CD14-positive monocyte (primary cell): ENCODE data around the gene HOXB8. TPM values are rescaled to one million over a fixed set of nuclear protein-coding genes. Genes with fewer than 3 reads are reported as not detected.

Source experiments
- DNase-seq, 3 donors: peaks; one replicate each; pipeline ENCODE4 v3.0.0-alpha.2; 2011 to 2022
- H2AFZ ChIP-seq: 2 replicates; pipeline ENCODE4 v1.6.0; 2012; ENCODE audit warnings: mild to moderate bottlenecking, low read depth, low read length, inconsistent platforms; ENCODE audit not compliant: insufficient read depth, poor library complexity, severe bottlenecking
- H3K27ac ChIP-seq, 2 donors: 1 replicate in 1 of 2; 2 replicates in 1 of 2; pipeline ENCODE4 v1.5.1; 2012 to 2013; ENCODE audit warnings: low read length in 2 of 2, control low read depth in 1 of 2, inconsistent platforms in 1 of 2, low read depth in 1 of 2, mild to moderate bottlenecking in 1 of 2
- H3K27me3 ChIP-seq, 2 donors: one replicate each; pipeline versions ENCODE4 v1.6.0 to v1.6.1; 2011 to 2013; ENCODE audit warnings: low read length in 2 of 2; ENCODE audit not compliant: control insufficient read depth in 2 of 2, insufficient read depth in 2 of 2
- H3K36me3 ChIP-seq, 2 donors: replicated peaks in 1 of 2; 1 replicate in 1 of 2; 2 replicates in 1 of 2; pipeline versions ENCODE4 v1.5.1 to v1.6.1; 2012 to 2013; ENCODE audit warnings: low read length in 2 of 2, control low read depth in 1 of 2, inconsistent platforms in 1 of 2, mild to moderate bottlenecking in 1 of 2; ENCODE audit not compliant: insufficient read depth in 2 of 2, control insufficient read depth in 1 of 2
- H3K4me1 ChIP-seq, 2 donors: 1 replicate in 1 of 2; 2 replicates in 1 of 2; pipeline versions ENCODE4 v1.5.1 to v1.6.1; 2012 to 2013; ENCODE audit warnings: low read length in 2 of 2, control low read depth in 1 of 2, inconsistent platforms in 1 of 2, mild to moderate bottlenecking in 1 of 2, moderate library complexity in 1 of 2; ENCODE audit not compliant: insufficient read depth in 2 of 2, control insufficient read depth in 1 of 2
- H3K4me2 ChIP-seq: replicated peaks from 2 replicates; pipeline ENCODE3; 2012; ENCODE audit warnings: low read length, moderate library complexity, mild to moderate bottlenecking; ENCODE audit not compliant: poor library complexity, severe bottlenecking; ENCODE audit errors: extremely low read depth
- H3K4me3 ChIP-seq, 3 experiments: fragments of 200-600 bp in 1 of 3; sonication (generic) in 1 of 3; replicated peaks in 1 of 3; 1 replicate in 2 of 3; 2 replicates in 1 of 3; pipeline ENCODE4 v1.5.1; 2011 to 2013; ENCODE audit warnings: low read length in 3 of 3, mild to moderate bottlenecking in 3 of 3, control low read depth in 2 of 3, low read depth in 2 of 3, inconsistent platforms in 1 of 3, moderate library complexity in 1 of 3
- H3K79me2 ChIP-seq: 2 replicates; pipeline ENCODE4 v1.6.0; 2012; ENCODE audit warnings: mild to moderate bottlenecking, control low read depth, inconsistent platforms, low read length, moderate library complexity; ENCODE audit not compliant: insufficient read depth
- H3K9ac ChIP-seq: 2 replicates; pipeline ENCODE4 v1.6.0; 2017; ENCODE audit warnings: low read length, mild to moderate bottlenecking; ENCODE audit not compliant: insufficient read depth, poor library complexity, severe bottlenecking
- H3K9me3 ChIP-seq, 2 donors: replicated peaks in 1 of 2; 1 replicate in 1 of 2; 2 replicates in 1 of 2; pipeline versions ENCODE4 v1.5.1 to v1.6.1; 2012 to 2013; ENCODE audit warnings: low read length in 2 of 2, control low read depth in 1 of 2; ENCODE audit not compliant: control insufficient read depth in 1 of 2, insufficient read depth in 1 of 2
- H4K20me1 ChIP-seq: 2 replicates; pipeline ENCODE4 v1.6.0; 2012; ENCODE audit warnings: mild to moderate bottlenecking, low read length, control low read depth, moderate library complexity; ENCODE audit not compliant: insufficient read depth
- H3K27ac Mint-ChIP-seq, 7 donors: one replicate each; pipeline ENCODE4 v1.8.0; 2020; ENCODE audit warnings: mild to moderate bottlenecking in 7 of 7, mixed read lengths in 7 of 7, moderate library complexity in 6 of 7, inconsistent platforms in 2 of 7
- H3K27me3 Mint-ChIP-seq, 3 donors: one replicate each; pipeline ENCODE4 v1.8.0; 2021 to 2022; ENCODE audit warnings: low read depth in 3 of 3, mild to moderate bottlenecking in 3 of 3, mixed read lengths in 3 of 3, moderate library complexity in 3 of 3, inconsistent platforms in 1 of 3
- H3K36me3 Mint-ChIP-seq, 2 donors: one replicate each; pipeline ENCODE4 v1.8.0; 2020; ENCODE audit warnings: mixed read lengths in 2 of 2, inconsistent platforms in 1 of 2, mild to moderate bottlenecking in 1 of 2
- H3K4me1 Mint-ChIP-seq: one replicate; pipeline ENCODE4 v1.8.0; 2020; ENCODE audit warnings: mild to moderate bottlenecking, mixed read lengths
- H3K4me3 Mint-ChIP-seq, 2 donors: one replicate each; pipeline ENCODE4 v1.8.0; 2020; ENCODE audit warnings: mild to moderate bottlenecking in 2 of 2, mixed read lengths in 2 of 2, moderate library complexity in 1 of 2
- H3K9me3 Mint-ChIP-seq, 7 donors: one replicate each; pipeline ENCODE4 v1.8.0; 2020 to 2022; ENCODE audit warnings: mixed read lengths in 7 of 7, mild to moderate bottlenecking in 6 of 7, moderate library complexity in 6 of 7, inconsistent platforms in 2 of 7
- CTCF ChIP-seq: fragments of 200-600 bp; IDR thresholded peaks from one replicate; pipeline ENCODE4 v1.8.0; 2022; ENCODE audit warnings: antibody characterized with exemption, mild to moderate bottlenecking
- WGBS: methylation state at CpG from one replicate; pipeline ENCODE4 v1.1.5; 2013; ENCODE audit warnings: missing lambda C conversion rate; ENCODE audit not compliant: insufficient coverage; 5-methylcytosine and 5-hydroxymethylcytosine counted together
- intact Hi-C, 2 donors: fragments of 100-400 bp; cut with micrococcal nuclease; formaldehyde crosslinking; loops; one replicate each; pipeline versions ENCODE4 v1.15.0 to v1.15.1; 2023
- polyA plus RNA-seq, 3 donors: library from polyadenylated mRNA; depleted of rRNA in 1 of 3; unstranded in 2 of 3; stranded (reverse) in 1 of 3; fragments of 300-500 nt in 2 of 3; fragments of >200 nt in 1 of 3; fragmentation: Illumina TruSeq in 2 of 3; gene quantifications; 1 replicate in 2 of 3; 2 replicates in 1 of 3; pipeline ENCODE4 v1.2.3, GENCODE V29; 2012 to 2021

Gene HOXB8
- polyA plus RNA-seq, 3 donors: not detected

GRCh38 chr17:48610282-48611211 is 4.5 kb downstream of the HOXB8 start, which contains the start of gene HOXB7:
Gene HOXB7, minus strand, starts transcription at chr17:48611017. Its CDS starts 99 bp downstream, at chr17:48610918.
- intact Hi-C loops: no loop called here
- WGBS: 0% methylated on average over 60 of the region's 79 CpGs
- no peaks in the 10 kb centered on the region for H4K20me1 ChIP-seq

More at GRCh38 chr17:48610282-48611211, 4.5 kb downstream of the HOXB8 start, which contains the start of gene HOXB7:
- Histone ChIP-seq H3K9ac (peak within 1 kb of the TSS; percentile 27), H2AFZ (peak within 1 kb of the TSS; percentile 86), H3K4me3 (peak within 1 kb of the TSS; percentile 36 to 78 (median 51)), H3K27ac (no peak within 1 kb of the TSS), H3K27me3 (peaks cover 60 to 98% of the 10 kb centered on the region in 2 donors), H3K9me3 (peaks cover 5 to 35% of the 10 kb centered on the region in 2 donors), H3K4me2 (peak within 1 kb of the TSS; percentile 99), H3K79me2 (no peaks in the 10 kb centered on the region), H3K4me1 (peaks cover 36 to 43% of the 10 kb centered on the region in 2 donors), H3K36me3 (no peaks in the 10 kb centered on the region)
- Mint-ChIP-seq H3K4me1 (peaks cover 39% of the 10 kb centered on the region), H3K36me3 (peaks cover 9 to 16% of the 10 kb centered on the region in 2 donors), H3K27me3 (peaks cover 90 to 98% (median 95%) of the 10 kb centered on the region in 3 donors), H3K27ac (peak within 1 kb of the TSS in 2 of 7 donors; percentile 60 to 73), H3K4me3 (peak within 1 kb of the TSS; percentile 80 to 96), H3K9me3 (peaks cover 0 to 45% (median 27%) of the 10 kb centered on the region in 7 donors)
- no peak for TF ChIP-seq CTCF
- DNase-seq: peak in 2 of 3 donors; percentile 13 to 16
